Colon (tissue), 2 donors: ENCODE measurements around the gene DPF1.
"Not testable (repeated sequence)": the region's sequence is repeated elsewhere in the genome, so short reads cannot be mapped to it uniquely, and the experiment has no call there.

Experiments
- FAIRE-seq: peaks from 2 replicates; lab custom pipeline; 2012; peaks lifted over from hg19 to GRCh38; lab: Jason Lieb, UNC
- donor health status: control.
- donor health status: control.

The DPF1 gene

DNA sequence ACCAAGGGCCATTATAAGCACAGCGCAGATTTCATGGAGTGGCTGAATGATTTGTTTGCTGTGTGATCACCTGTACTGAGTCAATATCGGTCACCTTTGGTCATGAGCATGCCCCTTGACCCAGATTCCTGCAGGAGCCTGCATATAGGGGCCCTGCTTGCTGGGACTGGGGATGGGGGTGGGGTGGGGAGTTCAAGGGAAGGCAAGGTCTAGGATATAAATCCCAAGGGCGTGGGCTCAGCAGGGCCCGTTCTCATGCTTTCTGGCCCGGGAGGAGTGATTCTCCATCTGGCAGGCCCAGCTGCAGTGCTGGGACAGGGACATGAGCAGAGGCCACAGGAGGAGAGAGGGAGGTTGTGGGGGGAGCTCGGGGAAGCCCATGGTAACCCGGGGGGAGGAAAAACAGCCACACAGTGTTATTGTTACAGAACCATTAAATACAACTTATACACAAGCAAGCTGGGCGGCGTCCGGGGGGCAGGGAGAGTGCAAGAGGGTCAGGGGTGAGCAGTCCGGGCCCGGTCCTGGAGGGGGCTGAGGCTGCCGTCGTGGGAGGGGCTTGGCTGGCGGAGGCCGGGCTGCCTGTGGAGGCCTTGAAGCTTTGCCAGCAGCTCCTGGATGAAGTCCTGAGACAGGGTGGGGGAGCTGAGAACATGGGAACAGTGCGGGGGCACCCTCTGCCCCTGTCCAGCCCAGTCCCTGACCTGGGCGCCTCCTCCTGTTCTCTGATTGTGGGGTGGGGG lies 27.0 kb upstream of the DPF1 start:
- FAIRE-seq = no peak

- FAIRE-seq = no peak
These were observed 26.4 kb upstream of the DPF1 start for GRCh38 chr19:38250428-38250820.

GRCh38 chr19:38248421-38248820 lies 24.4 kb upstream of the DPF1 start:
- no peak for FAIRE-seq

DNA sequence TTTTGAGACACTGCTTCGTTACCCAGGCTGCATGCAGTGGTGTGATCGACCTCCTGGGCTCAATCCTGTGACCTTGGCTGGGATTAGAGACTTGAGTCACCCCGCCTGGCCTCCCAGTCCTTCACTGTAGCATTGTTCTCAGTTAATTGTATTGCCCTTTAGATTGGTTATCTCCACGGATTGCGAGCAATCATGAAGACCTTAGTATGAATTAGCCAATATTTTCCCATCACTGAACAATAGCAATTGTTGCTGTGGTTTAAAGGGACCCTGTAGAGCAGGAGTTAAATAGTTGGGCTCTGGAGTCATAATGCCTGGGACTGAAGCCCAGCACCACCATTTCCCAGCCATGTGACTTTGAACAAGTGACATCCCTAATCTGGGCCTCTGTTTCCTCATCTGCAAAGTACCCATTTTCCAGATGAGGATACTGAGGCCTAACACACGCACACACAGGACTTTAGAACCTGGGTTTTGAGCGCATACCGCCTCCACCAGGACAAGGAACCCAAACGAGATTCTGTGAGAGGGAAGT lies 23.8 kb upstream of the DPF1 start:
- no peak for FAIRE-seq

GRCh38 chr19:38247126-38247525 lies 23.1 kb upstream of the DPF1 start:
- FAIRE-seq = no peak

DNA sequence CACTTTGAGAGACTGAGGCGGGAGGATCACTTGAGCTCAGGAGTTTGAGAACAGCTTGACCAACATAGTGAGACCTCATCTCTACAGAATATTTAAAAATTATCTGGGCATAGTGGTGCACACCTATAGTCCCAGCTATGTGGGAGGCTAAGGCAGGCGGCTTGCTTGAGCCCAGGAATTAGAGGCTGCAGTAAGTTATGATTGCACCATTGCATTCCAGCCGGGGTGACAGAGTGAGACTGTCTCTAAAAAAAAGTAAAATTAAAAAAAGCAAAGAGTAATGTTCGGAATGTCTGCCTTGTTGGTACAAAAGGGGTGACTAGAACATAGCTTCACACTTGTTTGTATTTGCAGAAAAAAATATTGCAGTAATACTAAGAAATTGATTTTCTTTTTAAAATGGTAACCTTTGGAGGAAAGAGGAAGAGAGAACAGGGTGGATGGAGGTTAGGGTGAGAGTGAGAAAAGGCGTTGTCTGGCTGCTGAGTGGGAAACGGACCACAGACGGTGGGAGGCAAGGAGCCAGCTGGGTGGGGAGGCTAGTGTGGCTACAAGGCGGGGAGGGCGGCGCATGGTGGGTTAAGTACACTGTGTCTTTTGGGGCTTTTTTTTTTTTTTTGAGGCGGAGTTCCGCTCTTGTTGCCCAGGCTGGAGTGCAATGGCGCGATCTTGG lies 21.9 kb upstream of the DPF1 start:
- no peak for FAIRE-seq

DNA sequence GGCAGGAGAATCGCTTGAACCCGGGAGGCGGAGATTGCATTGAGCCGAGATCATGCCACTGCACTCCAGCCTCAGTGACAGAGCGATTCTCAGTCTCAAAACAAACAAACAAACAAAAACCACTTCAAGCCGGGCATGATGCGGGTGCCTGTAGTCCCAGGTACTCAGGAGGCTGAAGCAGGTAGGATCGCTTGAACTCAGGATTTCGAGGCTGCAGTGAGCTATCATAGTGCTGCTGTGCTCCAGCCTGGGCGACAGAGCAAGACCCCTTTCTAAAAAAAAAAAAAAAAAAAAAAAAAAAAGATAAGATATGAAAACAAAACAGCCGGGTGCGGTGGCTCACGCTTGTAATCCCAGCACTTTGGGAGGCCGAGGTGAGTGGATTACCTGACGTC lies 19.3 kb upstream of the DPF1 start:
- FAIRE-seq = no peak

DNA sequence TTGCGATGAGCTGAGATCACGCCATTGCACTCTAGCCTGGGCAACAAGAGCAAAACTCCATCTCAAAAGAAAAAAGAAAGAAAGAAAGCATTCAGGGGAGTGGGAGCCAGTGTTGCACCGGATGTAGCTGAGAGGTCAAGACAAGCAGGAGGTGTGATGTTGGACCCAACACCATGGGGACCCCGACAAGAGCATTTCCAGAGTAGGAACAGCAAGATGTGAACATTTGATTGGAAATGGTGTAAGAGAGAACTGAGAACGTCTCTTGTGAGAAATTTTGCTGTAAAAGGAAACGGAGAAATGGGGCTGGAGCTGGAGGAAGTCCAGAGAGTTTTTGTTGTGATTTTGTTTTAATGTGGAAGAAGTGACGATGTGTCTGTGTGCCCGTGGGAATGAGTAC lies 15.8 kb upstream of the DPF1 start:
- no peak for FAIRE-seq

DNA sequence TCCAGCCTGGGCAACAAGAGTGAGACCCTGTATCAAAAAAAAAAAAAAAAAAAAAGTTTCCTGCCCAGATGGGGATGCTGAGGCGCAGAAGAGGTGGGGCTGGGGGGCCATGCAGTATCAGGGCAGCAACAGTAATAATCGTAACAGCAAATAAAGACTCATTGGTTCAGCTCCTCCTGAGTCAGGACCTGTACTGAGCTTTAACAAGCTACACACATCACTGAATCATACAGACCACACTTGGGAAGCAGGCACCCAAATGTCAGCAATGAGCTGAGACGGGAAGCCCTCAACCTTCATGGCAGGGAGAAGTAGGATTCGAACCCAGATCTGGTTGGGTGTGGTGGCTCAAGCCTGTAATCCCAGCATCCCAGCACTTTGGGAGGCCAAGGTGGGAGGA lies 10.6 kb upstream of the DPF1 start:
- FAIRE-seq = no peak

DNA sequence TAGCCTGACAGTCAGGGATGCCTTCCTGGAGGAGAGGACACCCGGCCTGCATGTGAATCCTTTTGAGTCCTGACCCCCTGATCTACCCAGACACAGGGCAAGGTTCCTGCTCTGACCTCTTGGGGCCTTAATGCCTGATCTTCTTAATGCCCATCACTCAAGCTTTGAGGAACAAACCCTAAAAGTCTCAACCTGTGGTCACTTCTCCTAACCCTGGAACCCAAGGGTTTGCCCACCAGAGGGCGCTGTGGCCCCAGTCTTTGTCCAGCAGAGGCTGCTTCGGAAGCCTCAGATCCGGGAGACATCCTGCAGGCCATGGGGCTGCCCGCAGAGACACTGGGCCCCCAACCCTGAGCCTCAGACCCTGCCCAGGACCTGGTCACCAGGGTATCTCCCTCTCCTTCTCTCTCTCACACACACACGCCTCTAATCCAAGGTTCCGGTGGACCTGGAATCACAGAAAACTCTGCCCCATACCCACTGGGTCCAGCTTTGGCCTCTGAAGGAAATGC lies 9.8 kb upstream of the DPF1 start:
- no peak for FAIRE-seq

- no peak for FAIRE-seq
These were observed 7.9 kb upstream of the DPF1 start for GRCh38 chr19:38231918-38232317.

DNA sequence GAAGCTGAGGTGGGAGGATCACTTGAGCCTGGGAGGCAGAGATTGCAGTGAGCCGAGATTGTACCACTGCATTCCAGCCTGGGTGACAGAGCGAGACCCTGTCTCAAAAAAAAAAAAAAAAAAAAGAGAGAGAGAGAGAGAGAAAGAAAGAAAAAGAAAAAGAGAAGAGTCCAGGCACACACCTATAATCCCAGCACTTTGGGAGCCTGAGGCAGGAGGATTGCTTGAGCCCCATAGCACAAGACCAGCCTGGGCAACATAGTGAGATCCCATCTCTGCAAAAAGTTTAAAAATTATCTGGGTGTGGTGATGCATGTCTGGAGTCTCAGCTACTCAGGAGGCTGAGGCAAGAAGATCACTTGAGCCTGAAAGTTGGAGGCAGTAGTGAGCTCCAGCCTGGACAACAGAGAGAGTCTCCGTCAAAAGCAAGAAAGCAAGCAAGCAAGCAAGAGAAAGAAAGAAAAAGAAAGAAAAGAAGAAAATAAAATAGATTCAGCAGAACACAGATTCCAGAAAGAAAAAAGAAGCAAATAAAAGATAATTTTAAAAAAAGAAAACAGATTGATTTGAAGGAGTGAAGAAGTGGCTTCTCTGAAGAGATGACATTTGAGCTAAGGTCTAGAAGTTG lies 6.6 kb upstream of the DPF1 start:
- not testable (repeated sequence) for FAIRE-seq

GRCh38 chr19:38229585-38230073 lies 5.6 kb upstream of the DPF1 start:
- no peak for FAIRE-seq

- no peak for FAIRE-seq
These were observed 4.7 kb upstream of the DPF1 start for GRCh38 chr19:38228491-38229439.

DNA sequence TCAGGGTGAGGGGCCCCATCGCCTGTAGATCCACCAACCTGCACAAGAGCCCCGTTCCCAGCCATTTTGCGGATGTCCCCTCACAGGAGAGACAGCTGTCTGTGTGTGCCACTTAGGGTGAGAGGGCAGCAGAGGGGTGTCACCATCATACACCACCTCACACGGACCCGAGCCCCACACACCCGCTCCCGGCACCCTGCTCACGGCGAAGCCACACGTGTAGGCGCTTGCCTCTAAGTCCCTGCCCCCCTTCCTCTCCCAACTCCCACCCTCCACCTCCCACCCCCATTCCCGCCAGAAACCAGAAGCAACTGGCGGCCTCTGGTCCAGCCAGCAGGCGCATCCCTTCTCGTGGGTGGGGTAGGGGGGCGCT lies 4.0 kb upstream of the DPF1 start:
- FAIRE-seq = no peak

GRCh38 chr19:38227287-38228004 lies 3.4 kb upstream of the DPF1 start:
- no peak for FAIRE-seq

GRCh38 chr19:38224863-38225218 lies 819 bp upstream of the DPF1 start:
- FAIRE-seq = not testable (repeated sequence)

DNA sequence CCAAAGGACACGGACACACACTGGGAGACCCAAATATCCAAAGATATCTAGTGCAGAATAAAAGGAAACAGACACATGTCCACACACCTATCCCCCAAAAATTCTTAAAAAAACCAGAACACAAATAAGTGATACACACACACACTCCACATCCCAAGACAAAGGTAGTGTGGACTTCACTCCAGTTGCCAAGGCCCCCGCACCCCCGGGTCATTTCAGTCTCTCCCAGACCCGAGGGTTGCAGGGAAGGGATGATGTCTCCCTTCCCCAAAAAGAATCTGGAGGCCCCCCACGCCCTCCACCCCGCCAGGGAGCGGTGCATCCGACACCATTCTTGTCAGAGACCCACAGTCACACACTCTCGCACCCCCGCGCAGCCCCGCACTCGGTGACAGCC lies 407 bp downstream of the DPF1 start:
- FAIRE-seq = no peak

DNA sequence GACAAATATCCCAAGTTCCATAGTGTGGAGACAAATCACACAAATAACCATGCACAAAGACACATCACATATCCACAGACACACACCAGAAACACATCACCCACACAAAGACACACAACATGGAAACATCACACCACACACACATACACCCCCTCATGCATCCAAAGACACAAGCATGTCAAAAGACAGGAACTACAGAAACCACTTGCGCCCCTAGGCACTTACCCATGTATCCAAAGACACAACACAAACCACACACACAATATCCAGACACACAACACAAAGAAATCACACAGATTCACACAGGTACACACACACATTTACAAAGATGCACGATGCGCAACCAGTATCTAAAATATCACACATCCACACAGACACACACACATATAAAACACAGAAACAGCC lies 901 bp downstream of the DPF1 start:
- FAIRE-seq = no peak

GRCh38 chr19:38221919-38222830 lies 1.8 kb downstream of the DPF1 start:
- FAIRE-seq = no peak
